Central memory CD8-positive, alpha-beta T cell (primary cell): ENCODE data around the gene MDM4.
"Not testable (repeated sequence)": the region's sequence is repeated elsewhere in the genome, so short reads cannot be mapped to it uniquely, and the experiment has no call there.

Experiments
- ATAC-seq: fragments of 150-1000 bp; cut with Tn5 transposase; replicated peaks from 2 replicates; pipeline ENCODE4 v1.10.0; 2022; ENCODE audit warnings: mild to moderate bottlenecking, moderate FRiP score, moderate number of reproducible peaks; ENCODE audit not compliant: poor library complexity, severe bottlenecking; ENCODE audit errors: extremely low read depth
- DNase-seq, 2 donors: peaks; one replicate each; pipeline ENCODE4 v3.0.0; 2021; ENCODE audit warnings: low spot score in 2 of 2
- H3K27ac Mint-ChIP-seq: one replicate; pipeline ENCODE4 v1.8.0; 2022; ENCODE audit warnings: low read depth, mild to moderate bottlenecking, moderate library complexity, mixed read lengths
- H3K27me3 Mint-ChIP-seq: one replicate; pipeline ENCODE4 v1.8.0; 2022; ENCODE audit warnings: mixed read lengths
- H3K36me3 Mint-ChIP-seq: one replicate; pipeline ENCODE4 v1.8.0; 2022; ENCODE audit warnings: mild to moderate bottlenecking, moderate library complexity, mixed read lengths; ENCODE audit not compliant: insufficient read depth
- H3K4me1 Mint-ChIP-seq: one replicate; pipeline ENCODE4 v1.8.0; 2022; ENCODE audit warnings: mixed read lengths
- H3K4me3 Mint-ChIP-seq: one replicate; pipeline ENCODE4 v1.8.0; 2022; ENCODE audit warnings: mild to moderate bottlenecking, moderate library complexity, mixed read lengths
- H3K9me3 Mint-ChIP-seq: one replicate; pipeline ENCODE4 v1.8.0; 2022; ENCODE audit warnings: mixed read lengths

The MDM4 gene

GRCh38 chr1:204509186-204509635 lies 7.0 kb upstream of the MDM4 start:
- Mint-ChIP-seq H3K27ac (no peak overlapping the region), H3K4me3 (no peak overlapping the region), H3K36me3 (peaks cover 32% of the 10 kb centered on the region), H3K27me3 (peaks cover 10% of the 10 kb centered on the region), H3K4me1 (peaks cover 36% of the 10 kb centered on the region), H3K9me3 (peaks cover 6% of the 10 kb centered on the region)
- DNase-seq (no peak), ATAC-seq (no peak)

GRCh38 chr1:204511366-204511765 lies 4.8 kb upstream of the MDM4 start:
- H3K4me1 Mint-ChIP-seq = peaks cover 25% of the 10 kb centered on the region
- DNase-seq = no peak
- H3K9me3 Mint-ChIP-seq = peaks cover 2% of the 10 kb centered on the region
- peaks cover 4% of the 10 kb centered on the region for H3K27me3 Mint-ChIP-seq
- no peak overlapping the region for H3K27ac Mint-ChIP-seq
- H3K36me3 Mint-ChIP-seq = peaks cover 21% of the 10 kb centered on the region
- H3K4me3 Mint-ChIP-seq = no peak overlapping the region
- ATAC-seq = no peak

GRCh38 chr1:204513117-204513716 lies 3.0 kb upstream of the MDM4 start:
- Mint-ChIP-seq H3K4me3 (peak overlapping the region; percentile 85), H3K36me3 (peaks cover 10% of the 10 kb centered on the region), H3K4me1 (peaks cover 13% of the 10 kb centered on the region), H3K27me3 (no peaks in the 10 kb centered on the region), H3K9me3 (no peaks in the 10 kb centered on the region), H3K27ac (peak overlapping the region; percentile 98)
- ATAC-seq (peak; percentile 29), DNase-seq (peak; percentile 37 to 59)

GRCh38 chr1:204514828-204515227 lies 1.4 kb upstream of the MDM4 start:
- H3K9me3 Mint-ChIP-seq = no peaks in the 10 kb centered on the region
- H3K4me1 Mint-ChIP-seq = peaks cover 29% of the 10 kb centered on the region
- DNase-seq (no peak), ATAC-seq (no peak)
- no peak overlapping the region for H3K4me3 Mint-ChIP-seq
- H3K36me3 Mint-ChIP-seq = peaks cover 8% of the 10 kb centered on the region
- H3K27ac Mint-ChIP-seq = no peak overlapping the region
- no peaks in the 10 kb centered on the region for H3K27me3 Mint-ChIP-seq

- peaks cover 11% of the 10 kb centered on the region for H3K36me3 Mint-ChIP-seq
- not testable (repeated sequence) for DNase-seq, H3K27ac Mint-ChIP-seq, H3K9me3 Mint-ChIP-seq, H3K27me3 Mint-ChIP-seq, H3K4me3 Mint-ChIP-seq, ATAC-seq
- peaks cover 55% of the 10 kb centered on the region for H3K4me1 Mint-ChIP-seq
Observed at GRCh38 chr1:204517382-204517781, 1.2 kb downstream of the MDM4 start.

- Mint-ChIP-seq H3K27ac (no peak overlapping the region), H3K4me1 (peaks cover 65% of the 10 kb centered on the region), H3K27me3 (no peaks in the 10 kb centered on the region), H3K36me3 (peaks cover 29% of the 10 kb centered on the region), H3K4me3 (peak overlapping the region; percentile 62), H3K9me3 (peaks cover 5% of the 10 kb centered on the region)
- DNase-seq = peak; percentile 24 to 38
- peak; percentile 63 for ATAC-seq
Observed at GRCh38 chr1:204520834-204521709, 4.9 kb downstream of the MDM4 start.

GRCh38 chr1:204521941-204522521 lies 5.8 kb downstream of the MDM4 start:
- Mint-ChIP-seq H3K4me1 (peaks cover 65% of the 10 kb centered on the region), H3K36me3 (peaks cover 38% of the 10 kb centered on the region), H3K4me3 (peak overlapping the region; percentile 62)
- not testable (repeated sequence) for ATAC-seq, H3K27ac Mint-ChIP-seq, H3K9me3 Mint-ChIP-seq, H3K27me3 Mint-ChIP-seq, DNase-seq

- Mint-ChIP-seq H3K27ac (no peak overlapping the region), H3K4me3 (no peak overlapping the region), H3K9me3 (peaks cover 5% of the 10 kb centered on the region), H3K4me1 (peaks cover 54% of the 10 kb centered on the region), H3K36me3 (peaks cover 54% of the 10 kb centered on the region), H3K27me3 (no peaks in the 10 kb centered on the region)
- DNase-seq = no peak
- ATAC-seq = no peak
Observed at GRCh38 chr1:204523605-204524215, 7.5 kb downstream of the MDM4 start.

- no peak for ATAC-seq
- Mint-ChIP-seq H3K27ac (no peak overlapping the region), H3K4me1 (peaks cover 42% of the 10 kb centered on the region), H3K36me3 (peaks cover 65% of the 10 kb centered on the region), H3K9me3 (peaks cover 5% of the 10 kb centered on the region), H3K27me3 (no peaks in the 10 kb centered on the region), H3K4me3 (no peak overlapping the region)
- no peak for DNase-seq
Observed at GRCh38 chr1:204524986-204525385, 8.8 kb downstream of the MDM4 start.

- ATAC-seq (no peak), DNase-seq (no peak)
- no peak overlapping the region for H3K27ac Mint-ChIP-seq
- H3K4me1 Mint-ChIP-seq = peaks cover 32% of the 10 kb centered on the region
- H3K36me3 Mint-ChIP-seq = peaks cover 86% of the 10 kb centered on the region
- no peaks in the 10 kb centered on the region for H3K27me3 Mint-ChIP-seq
- no peak overlapping the region for H3K4me3 Mint-ChIP-seq
- peaks cover 5% of the 10 kb centered on the region for H3K9me3 Mint-ChIP-seq
Observed at GRCh38 chr1:204528241-204528640, 12.0 kb downstream of the MDM4 start.

- DNase-seq (no peak), ATAC-seq (no peak)
- peaks cover 4% of the 10 kb centered on the region for H3K9me3 Mint-ChIP-seq
- H3K4me3 Mint-ChIP-seq = no peak overlapping the region
- peaks cover 29% of the 10 kb centered on the region for H3K4me1 Mint-ChIP-seq
- H3K36me3 Mint-ChIP-seq = peaks cover 83% of the 10 kb centered on the region
- no peaks in the 10 kb centered on the region for H3K27me3 Mint-ChIP-seq
- H3K27ac Mint-ChIP-seq = no peak overlapping the region
Observed at GRCh38 chr1:204528677-204529076, 12.5 kb downstream of the MDM4 start.

- ATAC-seq (no peak), DNase-seq (no peak)
- Mint-ChIP-seq H3K27me3 (no peaks in the 10 kb centered on the region), H3K36me3 (peaks cover 83% of the 10 kb centered on the region), H3K9me3 (no peaks in the 10 kb centered on the region), H3K4me3 (no peak overlapping the region), H3K4me1 (peaks cover 24% of the 10 kb centered on the region), H3K27ac (no peak overlapping the region)
Observed at GRCh38 chr1:204529371-204529895, 13.2 kb downstream of the MDM4 start.
